Testis (tissue), 5 donors: Measurements from ENCODE around the gene EEF1AKMT2. TPM values are rescaled to one million over a fixed set of nuclear protein-coding genes. Genes with fewer than 3 reads are reported as not detected.

ENCODE experiments used
- DNase-seq: peaks from one replicate; pipeline ENCODE4 v3.0.0-alpha.2; 2019
- H3K27ac ChIP-seq, 2 donors: fragments of 200-600 bp; sonication (generic); one replicate each; pipeline ENCODE4 v1.5.1; 2019
- H3K27me3 ChIP-seq: fragments of 200-600 bp; sonication (generic); one replicate; pipeline ENCODE4 v1.5.1; 2019
- H3K36me3 ChIP-seq: fragments of 200-600 bp; sonication (generic); one replicate; pipeline ENCODE4 v1.5.1; 2017; ENCODE audit warnings: low read depth; ENCODE audit errors: missing control alignments
- H3K4me1 ChIP-seq: fragments of 200-600 bp; sonication (generic); one replicate; pipeline ENCODE4 v1.5.1; 2019
- H3K4me3 ChIP-seq, 2 donors: fragments of 200-600 bp; sonication (generic); one replicate each; pipeline ENCODE4 v1.5.1; 2017 to 2019
- H3K9me3 ChIP-seq: fragments of 200-600 bp; sonication (generic); one replicate; pipeline ENCODE4 v1.5.1; 2017
- CTCF ChIP-seq, 3 experiments: fragments of 450-650 bp in 2 of 3; fragments of 200-600 bp in 1 of 3; sonication (generic) in 1 of 3; IDR thresholded peaks; one replicate each; pipeline ENCODE4 v1.5.1; 2016 to 2019; ENCODE audit warnings: antibody characterized with exemption in 3 of 3, mild to moderate bottlenecking in 2 of 3, moderate library complexity in 1 of 3
- POLR2A ChIP-seq: fragments of 450-650 bp; IDR thresholded peaks from one replicate; pipeline ENCODE4 v1.6.1; 2017; ENCODE audit warnings: antibody characterized with exemption, mild to moderate bottlenecking, moderate library complexity
- WGBS, 2 donors: methylation state at CpG; one replicate each; pipeline ENCODE4 v1.1.5; 2018; 5-methylcytosine and 5-hydroxymethylcytosine counted together
- intact Hi-C: fragments of 100-400 bp; cut with DNase I; formaldehyde crosslinking; loops from one replicate; pipeline ENCODE4 v1.15.1; 2023; ENCODE audit warnings: low total_unique reads
- long read RNA-seq, 2 donors: transcript quantifications; one replicate each; lab custom pipeline, GENCODE V29; 2026
- polyA plus RNA-seq: library from polyadenylated mRNA; stranded (reverse); fragments of 350-450 nt; fragmentation: Illumina TruSeq; extraction: RNeasy Lipid Tissue Mini Kit (QIAGEN cat#74804); gene quantifications from one replicate; pipeline ENCODE4 v1.2.3, GENCODE V29; 2014; ENCODE audit warnings: low read depth, low replicate concordance; ENCODE audit not compliant: insufficient read depth
- total RNA-seq, 2 donors: library from RNA; depleted of rRNA; stranded (reverse); fragments of >200 nt; gene quantifications; one replicate each; pipeline ENCODE4 v1.2.3, GENCODE V29; 2016

Gene EEF1AKMT2
- total RNA-seq: 10 to 100 TPM; 25.8 to 27.6 TPM
- polyA plus RNA-seq: 47.9 TPM
- long read RNA-seq, donor 1, transcript EEF1AKMT2-201 (7 exons, 1,462 nt): major isoform, 6 of 13 reads
- long read RNA-seq, donor 1, partial matches to known transcripts: 5 of 13 reads
- long read RNA-seq, donor 1, other reads (novel, unspliced or antisense): 0 of 13 reads
- long read RNA-seq, donor 2, transcript EEF1AKMT2-201 (7 exons, 1,462 nt): major isoform, 5 of 7 reads
- long read RNA-seq, donor 2, partial matches to known transcripts: 0 of 7 reads
- long read RNA-seq, donor 2, other reads (novel, unspliced or antisense): 0 of 7 reads

GRCh38 chr10:124791547-124792348, at the start of gene EEF1AKMT2:
Gene EEF1AKMT2, minus strand, starts transcription at chr10:124791887. Its CDS starts 54 bp downstream, at chr10:124791833.
- Histone ChIP-seq H3K36me3 (no peaks in the 10 kb centered on the region), H3K9me3 (no peaks in the 10 kb centered on the region), H3K27me3 (no peaks in the 10 kb centered on the region), H3K27ac (peak within 1 kb of the TSS; percentile 88 to 93), H3K4me1 (peaks cover 5% of the 10 kb centered on the region), H3K4me3 (peak within 1 kb of the TSS; percentile 95 to 99)
- intact Hi-C loops: no loop called here
- 0 to 1% methylated on average over 19 to 79 of the region's 79 CpGs for WGBS, 2 donors
- peak; percentile 89 for DNase-seq
- TF ChIP-seq CTCF (IDR thresholded peaks at IDR 0.05): peak in 2 of 3 experiments; percentile 29 to 56
- TF ChIP-seq POLR2A: no peak

- no peak for TF ChIP-seq POLR2A
- TF ChIP-seq CTCF (IDR thresholded peaks at IDR 0.05): no peak
- no peak for DNase-seq
- H3K36me3 ChIP-seq: no peaks in the 10 kb centered on the region
Observed at GRCh38 chr10:124837687-124838086, 46.0 kb upstream of the EEF1AKMT2 start.

GRCh38 chr10:124831116-124831515, 39.4 kb upstream of the EEF1AKMT2 start:
- no peak for DNase-seq
- no peaks in the 10 kb centered on the region for H3K4me1 ChIP-seq
- H3K36me3 ChIP-seq: no peaks in the 10 kb centered on the region
- H3K9me3 ChIP-seq: no peaks in the 10 kb centered on the region
- no peak overlapping the region for H3K27ac ChIP-seq
- TF ChIP-seq CTCF (IDR thresholded peaks at IDR 0.05) (no peak), POLR2A (no peak)
- WGBS, 2 donors: 81 to 82% methylated on average over 3 of the region's 3 CpGs
- H3K27me3 ChIP-seq: no peaks in the 10 kb centered on the region
- intact Hi-C loops: no loop called here
- H3K4me3 ChIP-seq: no peak overlapping the region

More at GRCh38 chr10:124837687-124838086, 46.0 kb upstream of the EEF1AKMT2 start:
- WGBS, 2 donors: 80 to 84% methylated on average over 2 of the region's 2 CpGs
- no peak overlapping the region for H3K27ac ChIP-seq
- no peaks in the 10 kb centered on the region for H3K9me3 ChIP-seq
- no peak overlapping the region for H3K4me3 ChIP-seq
- no peaks in the 10 kb centered on the region for H3K4me1 ChIP-seq
- intact Hi-C loops: no loop called here
- no peaks in the 10 kb centered on the region for H3K27me3 ChIP-seq

GRCh38 chr10:124830445-124830844, 38.8 kb upstream of the EEF1AKMT2 start:
- no peak overlapping the region for H3K4me3 ChIP-seq
- H3K27ac ChIP-seq: peak overlapping the region in 1 of 2 donors; percentile 52
- DNase-seq: no peak
- no peaks in the 10 kb centered on the region for H3K4me1 ChIP-seq
- TF ChIP-seq CTCF (IDR thresholded peaks at IDR 0.05) (no peak), POLR2A (no peak)
- H3K9me3 ChIP-seq: no peaks in the 10 kb centered on the region
- intact Hi-C loops: no loop called here
- H3K36me3 ChIP-seq: no peaks in the 10 kb centered on the region
- H3K27me3 ChIP-seq: no peaks in the 10 kb centered on the region
